HepG2 (cell line): ENCODE measurements around the gene NOTO. TPM values are rescaled to one million over a fixed set of nuclear protein-coding genes. Genes with fewer than 3 reads are reported as not detected.

Experiments used
- ATF2 ChIP-seq: sonication (generic); formaldehyde crosslinking; IDR thresholded peaks from 2 replicates; pipeline ENCODE4 v1.4.0; 2020; ENCODE audit warnings: missing genetic modification reagents
- DMAP1 ChIP-seq: IDR thresholded peaks from 2 replicates; pipeline ENCODE4 v1.6.1; 2016
- FOSL2 ChIP-seq: sonication (generic); formaldehyde crosslinking; IDR thresholded peaks from 2 replicates; pipeline ENCODE4 v1.4.0; 2020; ENCODE audit warnings: missing genetic modification reagents
- FOXO1 ChIP-seq: sonication (generic); formaldehyde crosslinking; IDR thresholded peaks from 2 replicates; pipeline ENCODE4 v1.4.0; 2020; ENCODE audit warnings: missing genetic modification reagents
- HNF4A ChIP-seq: sonication (generic); formaldehyde crosslinking; IDR thresholded peaks from 2 replicates; pipeline ENCODE4 v1.4.0; 2020; ENCODE audit warnings: missing genetic modification reagents
- HNRNPUL1 ChIP-seq: fragments of 200-400 bp; formaldehyde crosslinking; IDR thresholded peaks from 2 replicates; pipeline ENCODE4 v1.6.1; 2017; ENCODE audit warnings: low read depth, mild to moderate bottlenecking, low read length, moderate library complexity
- RAD21 ChIP-seq: fragments of 450-650 bp; formaldehyde crosslinking; IDR thresholded peaks from 2 replicates; pipeline ENCODE4 v1.5.0; 2020; ENCODE audit warnings: mild to moderate bottlenecking
- SP5 ChIP-seq: IDR thresholded peaks from 2 replicates; pipeline ENCODE4 v1.6.1; 2016; ENCODE audit warnings: low read depth, borderline replicate concordance
- UBTF ChIP-seq: sonication (generic); formaldehyde crosslinking; IDR thresholded peaks from 2 replicates; pipeline ENCODE4 v1.4.0; 2020; ENCODE audit warnings: mild to moderate bottlenecking, missing genetic modification reagents
- ZBTB2 ChIP-seq: sonication (generic); formaldehyde crosslinking; IDR thresholded peaks from 2 replicates; pipeline ENCODE4 v1.8.0; 2022; ENCODE audit warnings: low read depth, missing genetic modification reagents
- ZBTB39 ChIP-seq: sonication (generic); formaldehyde crosslinking; IDR thresholded peaks from 2 replicates; pipeline ENCODE4 v1.5.0; 2020; ENCODE audit warnings: missing genetic modification reagents
- ZBTB7B ChIP-seq: sonication (generic); formaldehyde crosslinking; IDR thresholded peaks from 2 replicates; pipeline ENCODE4 v1.4.0; 2020; ENCODE audit warnings: missing genetic modification reagents
- ZEB1 ChIP-seq: IDR thresholded peaks from 2 replicates; pipeline ENCODE4 v1.6.1; 2012; ENCODE audit warnings: mild to moderate bottlenecking, low read depth, inconsistent platforms; ENCODE audit not compliant: insufficient replicate concordance
- ZGPAT ChIP-seq: IDR thresholded peaks from 2 replicates; pipeline ENCODE4 v1.6.1; 2016; ENCODE audit warnings: mild to moderate bottlenecking
- ZMYM2 ChIP-seq: sonication (generic); formaldehyde crosslinking; IDR thresholded peaks from 2 replicates; pipeline ENCODE4 v1.8.0; 2022; ENCODE audit warnings: mild to moderate bottlenecking, missing genetic modification reagents
- ZNF124 ChIP-seq: sonication (generic); formaldehyde crosslinking; IDR thresholded peaks from 2 replicates; pipeline ENCODE4 v1.4.0; 2020; ENCODE audit warnings: missing genetic modification reagents
- ZNF18 ChIP-seq: sonication (generic); formaldehyde crosslinking; IDR thresholded peaks from 2 replicates; pipeline ENCODE4 v1.8.0; 2022; ENCODE audit warnings: mild to moderate bottlenecking, missing genetic modification reagents; ENCODE audit not compliant: insufficient replicate concordance
- ZNF263 ChIP-seq: sonication (generic); formaldehyde crosslinking; IDR thresholded peaks from 2 replicates; pipeline ENCODE4 v1.4.0; 2020; ENCODE audit warnings: missing genetic modification reagents
- ZNF709 ChIP-seq: sonication (generic); formaldehyde crosslinking; IDR thresholded peaks from 2 replicates; pipeline ENCODE4 v1.5.0; 2020; ENCODE audit warnings: mild to moderate bottlenecking, missing genetic modification reagents
- ZSCAN30 ChIP-seq: sonication (generic); formaldehyde crosslinking; IDR thresholded peaks from 2 replicates; pipeline ENCODE4 v1.5.0; 2020; ENCODE audit warnings: mild to moderate bottlenecking, missing genetic modification reagents
- polyA plus RNA-seq, 8 experiments: library from polyadenylated mRNA; depleted of rRNA in 3 of 8; stranded (reverse) in 7 of 8; unstranded in 1 of 8; fragments of >200 nt; fragmentation: Illumina TruSeq in 4 of 8; extraction: Trizol in 4 of 8; gene quantifications; 2 replicates each; pipeline versions ENCODE4 v1.2.1 to v1.2.3, GENCODE V29; 2011 to 2016; ENCODE audit warnings: low read depth in 4 of 8, missing spikeins in 1 of 8, mixed read lengths in 1 of 8; ENCODE audit not compliant: insufficient read depth in 1 of 8
- total RNA-seq, 5 experiments: library from RNA; depleted of rRNA; stranded (reverse); fragments of >200 nt; fragmentation: Illumina TruSeq; extraction: Trizol; gene quantifications; 2 replicates each; pipeline ENCODE4 v1.2.3, GENCODE V29; 2016; ENCODE audit warnings: low read depth in 1 of 5

NOTO gene
- total and polyA plus RNA-seq, 2 of the 13 experiments (the other 11 are each of a cell fraction or from before 2014, with no cell fraction given), result not detected

GRCh38 chr2:73260338-73260984 is 58.1 kb downstream of the NOTO start (continued):
- TF ChIP-seq RAD21 (CRISPR knock-in tag), result peak; percentile 89
- TF ChIP-seq SP5, result peak; percentile 23; the same call in 1 of the 2 replicates
- TF ChIP-seq ZBTB39, result 0 out of 2 replicates have a peak, but pooled peaks have one; percentile 66
- 0 out of 2 replicates have a peak, but pooled peaks have one; percentile 34 for TF ChIP-seq ZGPAT (CRISPR knock-in tag)
- TF ChIP-seq FOXO1 (CRISPR knock-in tag), result peak; percentile 62; the same call in 1 of the 2 replicates
- TF ChIP-seq ZEB1, result no peak
- no peak for TF ChIP-seq HNRNPUL1
- no peak for TF ChIP-seq ZNF18
- TF ChIP-seq ZBTB2 (CRISPR knock-in tag), result no peak
- TF ChIP-seq DMAP1 (CRISPR knock-in tag), result no peak
- no peak for TF ChIP-seq ZNF709 (CRISPR knock-in tag)
- TF ChIP-seq ZNF124 (CRISPR knock-in tag), result no peak
- TF ChIP-seq FOSL2 (CRISPR knock-in tag), result no peak
- peak; percentile 59; the same call in 1 of the 2 replicates for TF ChIP-seq ZNF263 (CRISPR knock-in tag)
- TF ChIP-seq ZBTB7B, result no peak
- peak; percentile 37; the same call in 1 of the 2 replicates for TF ChIP-seq UBTF (CRISPR knock-in tag)
- peak; percentile 23; the same call in 1 of the 2 replicates for TF ChIP-seq ATF2 (CRISPR knock-in tag)
- no peak for TF ChIP-seq ZMYM2
- no peak for TF ChIP-seq HNF4A (CRISPR knock-in tag)
- TF ChIP-seq ZSCAN30, result no peak
